HG03159 (cell line): ENCODE results near the gene ALG12.

Experiments
- ATAC-seq: cut with Tn5 transposase; IDR thresholded peaks from one replicate; pipeline ENCODE4 v1.9.1; 2021; ENCODE audit warnings: mild to moderate bottlenecking, moderate library complexity; ENCODE audit not compliant: unreplicated experiment

ALG12 gene

GRCh38 chr22:49917974-49918910 lies at the start of gene ALG12, which contains the start of gene CRELD2:
Gene ALG12, minus strand, starts transcription at chr22:49918438. Its CDS starts 4,673 bp downstream, at chr22:49913765.
Gene CRELD2, plus strand, starts transcription at chr22:49918634. Its CDS starts 136 bp downstream, at chr22:49918770.
- ATAC-seq = peak; percentile 83

GRCh38 chr22:49967706-49968208 lies 49.5 kb upstream of the ALG12 start:
- ATAC-seq = no peak

GRCh38 chr22:49966774-49967705 lies 48.8 kb upstream of the ALG12 start:
- ATAC-seq = no peak

- ATAC-seq = no peak
These were observed 48.0 kb upstream of the ALG12 start for GRCh38 chr22:49966041-49966773.

GRCh38 chr22:49965091-49966040 lies 47.1 kb upstream of the ALG12 start:
- no peak for ATAC-seq

- ATAC-seq = no peak
These were observed 46.2 kb upstream of the ALG12 start for GRCh38 chr22:49964136-49965090.

GRCh38 chr22:49963647-49964026 lies 45.4 kb upstream of the ALG12 start:
- no peak for ATAC-seq

- ATAC-seq = no peak
These were observed 44.8 kb upstream of the ALG12 start for GRCh38 chr22:49962751-49963646.

GRCh38 chr22:49962012-49962750 lies 43.9 kb upstream of the ALG12 start:
- no peak for ATAC-seq

GRCh38 chr22:49961601-49962011 lies 43.4 kb upstream of the ALG12 start:
- no peak for ATAC-seq

- ATAC-seq = no peak
These were observed 42.9 kb upstream of the ALG12 start for GRCh38 chr22:49961005-49961600.

- peak; percentile 56 for ATAC-seq
These were observed 42.1 kb upstream of the ALG12 start, which contains the start of gene PIM3 for GRCh38 chr22:49960159-49961004. Gene PIM3, plus strand, starts transcription at chr22:49960772. Its CDS starts 176 bp downstream, at chr22:49960948.

- ATAC-seq = no peak
These were observed 41.5 kb upstream of the ALG12 start for GRCh38 chr22:49959782-49960158.

- ATAC-seq = no peak
These were observed 40.9 kb upstream of the ALG12 start for GRCh38 chr22:49958931-49959781.
